Endometrial microvascular endothelial cells (primary cell): ENCODE results near the gene PRM1. TPM values are rescaled to one million over a fixed set of nuclear protein-coding genes. Genes with fewer than 3 reads are reported as not detected.

Source experiments
- in situ Hi-C: cut with HindIII; loops from 2 replicates; pipeline ENCODE4 v1.10.0; 2017; ENCODE audit warnings: low sequenced_read_pairs, low pct_unique_long_range_greater_than_20kb; ENCODE audit errors: inconsistent ontology term
- total RNA-seq: library from RNA; depleted of rRNA; stranded (reverse); fragments of >200 nt; gene quantifications from one replicate; pipeline ENCODE4 v1.2.3, GENCODE V29; 2015; ENCODE audit errors: inconsistent ontology term

The PRM1 gene
- total RNA-seq: not detected

GRCh38 chr16:11280616-11281522 lies at the start of gene PRM1:
Gene PRM1, minus strand, starts transcription at chr16:11281330. Its CDS starts 92 bp downstream, at chr16:11281238.
- in situ Hi-C loops: no loop called here

DNA sequence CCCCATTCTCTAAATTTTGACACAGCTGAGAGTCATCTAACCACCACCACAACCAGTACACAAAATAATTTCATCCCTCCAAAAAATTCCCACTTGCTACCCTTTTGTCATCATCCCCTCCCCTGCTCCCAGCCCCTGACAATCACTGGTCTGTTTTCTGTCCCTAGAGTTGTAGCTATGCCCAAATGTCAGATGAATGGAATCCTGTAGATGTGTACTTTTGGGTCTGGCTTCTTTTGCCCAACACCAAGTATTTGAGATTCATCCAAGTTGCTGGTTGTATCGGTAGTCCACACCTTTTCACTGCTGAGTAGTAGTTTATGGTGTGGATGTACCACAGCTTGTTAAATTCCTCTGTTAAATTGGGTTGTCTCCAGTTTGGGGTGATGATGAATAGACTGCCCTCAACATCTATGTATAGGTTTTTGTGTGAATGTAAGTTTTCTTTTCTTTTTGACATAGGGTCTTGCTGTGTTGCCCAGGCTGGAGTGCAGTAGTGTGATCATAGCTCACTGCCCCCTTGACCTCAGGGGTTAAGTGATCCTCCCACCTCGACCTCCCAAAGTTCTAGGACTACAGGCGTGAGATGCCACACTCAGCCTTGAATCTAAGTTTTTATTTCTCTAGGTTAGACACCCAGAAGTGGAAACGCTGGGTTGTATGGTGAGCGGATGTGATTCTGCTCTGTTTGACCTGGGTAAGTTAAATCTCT lies 49.6 kb upstream of the PRM1 start:
- in situ Hi-C loops: no loop called here

- in situ Hi-C loops: no loop called here
Measured at GRCh38 chr16:11329891-11330290, 48.8 kb upstream of the PRM1 start.

- in situ Hi-C loops: no loop called here
Measured at GRCh38 chr16:11329071-11329491, 48.0 kb upstream of the PRM1 start.

GRCh38 chr16:11328172-11329070 lies 47.3 kb upstream of the PRM1 start:
- in situ Hi-C loops: no loop called here

DNA sequence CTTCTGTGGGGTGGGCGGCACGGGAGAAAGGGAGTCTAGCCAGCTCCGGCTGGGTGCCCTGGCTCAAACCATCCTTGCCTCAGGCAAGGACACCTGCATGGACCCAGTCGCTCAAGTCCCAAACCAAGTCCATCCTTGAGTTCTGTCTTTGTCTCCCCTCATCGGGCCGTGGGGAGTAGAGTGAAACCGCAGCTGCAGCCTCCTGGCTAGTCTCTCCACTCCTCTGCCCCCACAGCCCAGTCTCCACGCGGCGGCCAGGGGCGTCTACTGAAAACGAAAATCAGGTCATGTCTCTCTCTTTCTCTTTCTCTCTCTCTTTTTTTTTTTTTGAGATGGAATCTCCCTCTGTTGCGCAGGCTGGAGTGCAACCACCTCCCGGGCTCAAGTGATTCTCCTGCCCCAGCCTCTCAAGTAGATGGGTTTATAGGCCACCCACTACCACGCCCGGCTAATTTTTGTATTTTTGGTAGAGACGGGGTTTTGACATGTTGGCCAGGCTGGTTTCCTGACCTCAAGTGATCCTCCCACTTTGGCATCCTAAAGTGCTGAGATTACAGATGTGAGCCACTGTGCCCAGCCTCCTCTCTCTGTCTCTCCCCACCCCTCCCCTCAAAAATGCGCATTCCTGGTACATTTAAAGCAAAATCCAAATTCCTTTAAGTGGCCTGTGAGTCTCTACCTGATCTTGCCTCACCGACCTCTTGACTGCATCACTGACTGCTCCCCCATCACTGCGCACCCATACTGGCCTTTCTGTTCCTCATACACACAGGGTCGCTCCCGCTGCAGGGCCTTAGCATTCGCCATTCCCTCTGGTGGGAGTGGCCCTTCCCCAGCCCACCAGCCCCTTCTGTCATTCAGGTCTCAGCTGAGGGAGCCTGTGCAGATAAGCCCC lies 46.4 kb upstream of the PRM1 start:
- in situ Hi-C loops: no loop called here

DNA sequence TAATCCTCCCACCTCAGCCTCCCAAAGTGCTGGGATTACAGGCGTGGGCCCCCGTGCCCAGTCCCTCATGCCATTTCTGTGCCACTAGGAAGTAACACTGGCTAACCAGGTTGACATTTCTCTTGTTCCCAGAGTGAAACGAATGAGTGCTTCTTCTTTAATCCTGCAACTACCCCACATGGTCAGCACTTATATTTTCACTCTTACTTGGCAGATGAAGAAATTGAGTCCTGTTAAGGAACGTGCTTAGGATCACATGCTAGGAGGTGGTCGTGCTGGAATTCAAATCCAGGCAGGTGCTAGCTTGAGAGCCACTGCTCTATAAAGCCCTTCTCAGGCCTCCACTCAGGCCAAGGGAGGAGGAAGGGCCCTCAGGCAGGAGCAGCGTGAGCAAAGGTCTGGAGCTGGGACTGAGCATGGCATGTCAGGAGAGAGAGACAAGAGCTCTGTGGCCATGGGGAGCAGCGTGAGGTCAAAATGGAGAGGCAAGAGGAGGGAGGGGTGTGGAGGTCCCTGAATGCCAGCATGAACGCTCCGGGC lies 45.7 kb upstream of the PRM1 start:
- in situ Hi-C loops: no loop called here

- in situ Hi-C loops: no loop called here
Measured at GRCh38 chr16:11326084-11326736, 45.1 kb upstream of the PRM1 start.

DNA sequence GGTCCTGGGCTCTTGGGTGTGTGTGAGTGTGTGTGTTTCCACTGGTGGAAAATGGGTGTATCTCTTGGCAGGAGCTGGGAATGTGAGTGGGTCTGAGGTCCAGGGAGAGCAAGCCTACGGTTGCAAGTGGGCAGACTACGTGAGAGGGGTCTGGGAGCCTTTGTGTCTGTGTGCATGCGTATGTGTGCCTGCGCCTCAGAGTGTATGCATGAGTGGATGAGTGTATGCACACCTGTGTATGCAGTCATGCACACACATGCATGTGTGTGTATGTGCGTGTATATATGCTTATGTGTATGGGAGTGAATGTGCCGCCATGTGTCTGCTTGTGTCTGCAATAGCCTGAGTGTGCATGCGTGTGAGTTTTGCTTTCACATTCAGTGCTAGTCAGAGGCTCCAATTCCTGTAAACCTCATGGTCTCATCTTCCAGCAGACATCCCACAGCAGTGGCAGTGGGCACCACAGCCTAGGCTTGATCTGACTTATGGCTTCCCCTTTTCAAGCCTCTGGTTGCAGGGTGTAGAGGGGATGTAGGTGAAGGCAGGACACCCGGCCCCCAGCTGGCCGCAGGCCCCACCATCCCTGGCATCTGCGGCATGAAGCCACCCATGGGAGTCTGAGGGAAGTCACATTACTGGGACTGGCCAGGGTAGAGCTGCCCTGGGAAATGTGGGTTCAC lies 44.4 kb upstream of the PRM1 start:
- in situ Hi-C loops: no loop called here

- in situ Hi-C loops: no loop called here
Measured at GRCh38 chr16:11323551-11324336, 42.6 kb upstream of the PRM1 start.

- in situ Hi-C loops: no loop called here
Measured at GRCh38 chr16:11322823-11323222, 41.7 kb upstream of the PRM1 start.

DNA sequence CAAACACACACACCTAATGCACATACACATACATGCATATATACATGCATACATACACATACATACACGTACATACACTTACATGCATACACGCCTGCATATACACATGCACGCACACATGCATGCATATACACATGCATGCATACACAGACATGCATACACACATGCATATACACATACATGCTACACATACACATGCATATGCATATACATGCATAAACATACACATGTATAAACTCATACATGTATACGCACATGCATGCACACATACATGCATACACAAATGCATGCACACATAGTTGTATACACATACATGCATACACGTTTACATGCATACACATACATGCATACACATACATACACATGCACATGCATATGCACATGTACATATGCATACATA lies 40.5 kb upstream of the PRM1 start:
- in situ Hi-C loops: no loop called here

DNA sequence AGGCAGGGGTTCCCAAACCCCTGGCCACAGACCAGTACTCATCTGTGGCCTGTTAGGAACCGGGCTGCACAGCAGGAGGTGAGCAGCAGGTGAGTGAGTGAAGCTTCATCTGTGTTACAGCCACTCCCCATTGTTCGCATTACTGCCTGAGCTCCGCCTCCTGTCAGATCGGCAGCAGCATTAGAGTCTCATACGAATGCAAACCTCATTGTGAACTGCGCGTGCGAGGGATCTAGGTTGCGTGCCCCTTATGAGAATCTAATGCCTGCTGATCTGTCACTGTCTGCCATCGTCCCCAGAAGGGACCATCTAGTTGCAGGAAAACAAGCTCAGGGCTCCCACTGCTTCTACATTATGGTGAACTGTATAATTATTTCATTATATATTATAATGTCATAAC lies 39.0 kb upstream of the PRM1 start:
- in situ Hi-C loops: no loop called here

GRCh38 chr16:11319529-11320146 lies 38.5 kb upstream of the PRM1 start:
- in situ Hi-C loops: no loop called here

- in situ Hi-C loops: no loop called here
Measured at GRCh38 chr16:11318817-11319216, 37.7 kb upstream of the PRM1 start.
